ENCODE measurements around the gene TRPV3. TPM values are rescaled to one million over a fixed set of nuclear protein-coding genes. Genes with fewer than 3 reads are reported as not detected.

Gene TRPV3
- total and polyA plus RNA-seq, 9 of the 15 experiments (the other 6 are each of a cell fraction or from before 2014, with no cell fraction given), result 0.03 to 0.42 (median 0.11) TPM; not detected in 1

- no peak overlapping the region for H2AFZ ChIP-seq (ENCODE audit: low read depth, low read length)
- no peak overlapping the region for H3K4me3 ChIP-seq
- BruUV-seq (replicated peaks), result no TSS peak
- H3K27ac ChIP-seq (ENCODE audit: extremely low read depth, low read depth, low read length), result no peak overlapping the region
- CTCF ChIA-PET (ENCODE audit: low intra/inter-chr PET ratio), result no interaction called here
- H3K9me3 ChIP-seq (replicated peaks; ENCODE audit: control insufficient read depth, insufficient read depth, low read depth, low read length), result no peaks in the 10 kb centered on the region
- FAIRE-seq (no peak), DNase-seq (ENCODE audit: extremely low read depth in 1 of 4, low spot score in 3 of 4) (no peak), ATAC-seq (no peak)
- no peak overlapping the region for H3K4me2 ChIP-seq (ENCODE audit: insufficient read depth, low read length)
- H3K9me1 ChIP-seq (ENCODE audit: control insufficient read depth, insufficient read depth, low read length), result no peaks in the 10 kb centered on the region
- intact Hi-C loops (cut with micrococcal nuclease), result loop anchor here (5.0 to 10.0 kb wide), 2 partner anchors 33 to 91 kb away; partner anchors contain the start of genes CTNS, P2RX5 and SHPK
- POLR2A ChIA-PET, result interaction anchor here (0.5 kb wide), 1 partner anchor 22 kb away, joined by 4 read pairs; no protein-coding TSS in a partner anchor
- in situ Hi-C loops (cut with MboI), result no loop called here
- H3K4me1 ChIP-seq (replicated peaks in 1 of 2; ENCODE audit: control insufficient read depth in 2 of 2, insufficient read depth in 2 of 2, low read length in 2 of 2), result peaks cover 0 to 4% of the 10 kb centered on the region in 2 experiments; a peak in 2 of 5 replicates
- 66% methylated on average over 4 of the region's 4 CpGs for WGBS (ENCODE audit: insufficient coverage, low coverage, missing lambda C conversion rate)
- no peaks in the 10 kb centered on the region for H4K20me1 ChIP-seq (replicated peaks; ENCODE audit: control insufficient read depth, insufficient read depth, low read length)
- H3K9ac ChIP-seq (ENCODE audit: insufficient read depth in 1 of 2, low read depth in 2 of 2, low read length in 2 of 2), result peak overlapping the region in 1 of 2 experiments; percentile 58; a peak in 1 of 4 replicates
- peaks cover 2% of the 10 kb centered on the region; the same call in 1 of the 3 replicates for H3K36me3 ChIP-seq (ENCODE audit: control insufficient read depth, insufficient read depth, low read length)
- H3K79me2 ChIP-seq (ENCODE audit: control insufficient read depth, insufficient read depth, low read length), result no peaks in the 10 kb centered on the region
- H3K27me3 ChIP-seq (ENCODE audit: control insufficient read depth in 2 of 2, insufficient read depth in 2 of 2, low read length in 2 of 2), result no peaks in the 10 kb centered on the region
- TF ChIP-seq CBFA2T2 (conservative IDR thresholded peaks at IDR 0.05) (no peak), BCL6 (CRISPR knock-in tag; IDR thresholded peaks at IDR 0.05) (no peak), SMAD4 (CRISPR knock-in tag; conservative IDR thresholded peaks at IDR 0.05) (no peak), EWSR1 (IDR thresholded peaks at IDR 0.05; ENCODE audit: borderline replicate concordance, low read depth, partially characterized antibody) (no peak), CHAMP1 (IDR thresholded peaks at IDR 0.05) (no peak), JUNB (CRISPR knock-in tag; conservative IDR thresholded peaks at IDR 0.05) (no peak), HNRNPH1 (optimal IDR thresholded peaks at IDR 0.05; ENCODE audit: low read depth, low read length) (no peak), LARP7 (IDR thresholded peaks at IDR 0.05) (no peak), GTF2F1 (IDR thresholded peaks at IDR 0.05; ENCODE audit: low read depth, low read length) (no peak), RBM14 (IDR thresholded peaks at IDR 0.05; ENCODE audit: borderline replicate concordance, insufficient read depth, low read depth, low read length) (no peak), ZNF639 (CRISPR knock-in tag; conservative IDR thresholded peaks at IDR 0.05 in 1 of 2, IDR thresholded peaks at IDR 0.05 in 1 of 2) (no peak), ZNF224 (CRISPR knock-in tag; IDR thresholded peaks at IDR 0.05) (no peak), JUND (IDR thresholded peaks at IDR 0.05; ENCODE audit: borderline replicate concordance, low read depth, low read length) (no peak), JUND (tag; IDR thresholded peaks at IDR 0.05; ENCODE audit: borderline replicate concordance, low read depth, low read length) (no peak), MLLT1 (IDR thresholded peaks at IDR 0.05) (no peak), KAT8 (IDR thresholded peaks at IDR 0.05; ENCODE audit: low read depth) (no peak)
These were observed 46.3 kb upstream of the TRPV3 start for GRCh38 chr17:3603870-3604259.
